Measurements from ENCODE around the gene MRRF. TPM values are rescaled to one million over a fixed set of nuclear protein-coding genes. Genes with fewer than 3 reads are reported as not detected.
A peak's percentile ranks its signal among the peaks of the same experiment; 100 is the strongest.

The MRRF gene
- total and polyA plus RNA-seq, 2 of the 4 experiments (the other 2 are of a cell fraction), result 32.1 to 38.0 TPM

DNA sequence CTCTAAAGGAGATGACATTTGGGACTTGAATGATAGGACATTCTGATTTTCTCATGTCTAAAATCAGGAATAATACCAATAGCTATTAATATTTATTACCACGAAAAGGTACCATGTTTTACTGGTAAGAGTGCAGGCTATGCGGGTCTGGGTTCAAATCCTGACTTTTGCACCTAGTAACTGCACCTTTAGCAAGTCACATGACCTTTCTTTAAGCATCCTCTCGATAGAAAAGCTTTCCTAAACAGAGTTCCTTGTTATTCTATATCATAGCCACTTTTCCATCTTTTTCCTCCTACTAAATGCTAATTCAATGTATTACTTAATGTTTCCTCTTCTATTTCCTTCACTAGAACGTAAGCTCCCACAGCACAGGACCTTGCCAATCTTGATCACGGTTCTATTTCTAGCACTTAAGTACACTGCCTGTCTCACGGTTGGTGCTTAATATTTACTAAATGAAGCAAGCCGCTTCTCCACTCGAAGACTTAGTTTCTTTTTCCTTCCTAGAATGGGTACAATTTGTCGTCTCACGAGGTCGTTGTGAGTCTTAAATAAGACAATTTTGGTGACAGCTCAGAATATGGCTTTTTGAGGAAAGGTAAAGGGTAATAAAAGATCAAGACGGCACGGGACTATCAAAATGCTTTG lies 858 bp upstream of the MRRF start:
- DNase-seq, result peak; percentile 13
- Histone ChIP-seq H3K4me3 (ENCODE audit: insufficient read depth, low read depth, low read length) (peak overlapping the region; percentile 72), H3K14ac (replicated peaks; ENCODE audit: low read depth, low read length) (peak overlapping the region; percentile 98), H2BK5ac (ENCODE audit: low read depth, low read length, poor library complexity, severe bottlenecking) (peak overlapping the region; percentile 98), H2BK15ac (ENCODE audit: low read depth, low read length) (peak overlapping the region; percentile 62; the same call in 1 of the 3 replicates), H3K23ac (ENCODE audit: low read depth, low read length) (peak overlapping the region; percentile 96), H3K79me1 (ENCODE audit: low read depth in 1 of 2, low read length in 2 of 2) (peaks cover 48 to 69% of the 10 kb centered on the region in 2 experiments), H3K9me3 (ENCODE audit: control insufficient read depth, insufficient read depth, low read length) (no peaks in the 10 kb centered on the region), H3K9ac (ENCODE audit: low read depth, low read length) (peak overlapping the region; percentile 97), H3K27ac (ENCODE audit: insufficient read depth, low read length) (peak overlapping the region; percentile 99), H3K56ac (ENCODE audit: extremely low read depth, insufficient read depth, low read length) (peak overlapping the region; percentile 98), H3K9me1 (ENCODE audit: insufficient read depth, low read length) (0 out of 2 replicates have a peak, but pooled peaks cover 9% of the 10 kb centered on the region), H2AFZ (replicated peaks; ENCODE audit: low read length, poor library complexity) (peak overlapping the region; percentile 100), H2BK120ac (ENCODE audit: low read depth, low read length) (peak overlapping the region; percentile 35), H3K4ac (ENCODE audit: low read depth, low read length) (peak overlapping the region; percentile 98; the same call in 1 of the 2 replicates), H2AK5ac (ENCODE audit: low read depth, low read length) (peak overlapping the region; percentile 10; the same call in 1 of the 2 replicates), H2BK20ac (ENCODE audit: low read depth, low read length) (no peak overlapping the region), H3K4me1 (ENCODE audit: control insufficient read depth, insufficient read depth, low read length) (no peaks in the 10 kb centered on the region; the same call in 1 of the 2 replicates), H4K8ac (ENCODE audit: low read depth in 2 of 2, low read length in 2 of 2) (peak overlapping the region; percentile 82 to 97), H3K18ac (ENCODE audit: low read depth, low read length) (peak overlapping the region; percentile 77), H3K27me3 (ENCODE audit: control insufficient read depth, insufficient read depth, low read length) (no peaks in the 10 kb centered on the region), H4K91ac (ENCODE audit: insufficient read depth, low read depth, low read length) (peak overlapping the region; percentile 93; the same call in 1 of the 2 replicates), H2AK9ac (replicated peaks; ENCODE audit: low read depth, low read length, poor library complexity) (peak overlapping the region; percentile 97), H4K5ac (ENCODE audit: low read depth, low read length) (peak overlapping the region; percentile 89), H3K36me3 (ENCODE audit: control insufficient read depth, insufficient read depth, low read length) (peaks cover 10% of the 10 kb centered on the region), H3K4me2 (ENCODE audit: low read depth, low read length) (peak overlapping the region; percentile 86), H4K20me1 (ENCODE audit: insufficient read depth, low read length) (no peaks in the 10 kb centered on the region; the same call in 1 of the 2 replicates)
- no TSS peak for BruUV-seq (replicated peaks)
- intact Hi-C loops (cut with micrococcal nuclease) (loop anchor here (1.0 to 5.0 kb wide), 3 partner anchors 53 to 188 kb away; no protein-coding TSS in a partner anchor), in situ Hi-C loops (cut with MboI; ENCODE audit: low sequenced_read_pairs) (no loop called here), dilution Hi-C loops (cut with HindIII; ENCODE audit: low sequenced_read_pairs, unreplicated experiment) (no loop called here)
- ChIA-PET POLR2A (ENCODE audit: unreplicated experiment) (interaction anchor here (0.6 kb wide), 1 partner anchor 52 kb away, joined by 4 read pairs; no protein-coding TSS in a partner anchor), CTCF (interaction anchor here (0.8 to 1.5 kb wide), 2 partner anchors 57 to 86 kb away, joined by 3 to 6 read pairs; no protein-coding TSS in a partner anchor)
- ATAC-seq (ENCODE audit: low read depth), result no peak
- 46% methylated on average over 3 of the region's 13 CpGs; no CpG with 5 or more reads in 1 of the 2 experiments for WGBS, 2 experiments (ENCODE audit: extremely low coverage in 2 of 2, insufficient read length in 1 of 2)
- TF ChIP-seq NFE2L2 (IDR thresholded peaks at IDR 0.05; ENCODE audit: low read depth, low read length) (no peak), MXI1 (IDR thresholded peaks at IDR 0.05; ENCODE audit: borderline replicate concordance, low read depth, low read length) (no peak), CTCF (conservative IDR thresholded peaks at IDR 0.05; ENCODE audit: low read depth, low read length) (no peak), POLR2A (IDR thresholded peaks at IDR 0.05; ENCODE audit: low read depth, low read length) (no peak), FOS (IDR thresholded peaks at IDR 0.05; ENCODE audit: low read depth, low read length) (no peak), CEBPB (IDR thresholded peaks at IDR 0.05; ENCODE audit: low read depth, low read length) (no peak), USF2 (IDR thresholded peaks at IDR 0.05; ENCODE audit: low read depth, low read length) (no peak), RFX5 (IDR thresholded peaks at IDR 0.05; ENCODE audit: low read depth, low read length) (no peak), RCOR1 (IDR thresholded peaks at IDR 0.05; ENCODE audit: insufficient replicate concordance, low read length) (no peak), RAD21 (IDR thresholded peaks at IDR 0.05; ENCODE audit: low read length) (no peak), MAFK (IDR thresholded peaks at IDR 0.05; ENCODE audit: low read depth, low read length) (no peak), CHD1 (IDR thresholded peaks at IDR 0.05; ENCODE audit: low read depth, low read length) (no peak), MAZ (IDR thresholded peaks at IDR 0.05; ENCODE audit: borderline replicate concordance, low read depth, low read length) (no peak)
- TF ChIP-seq, protein P1, sequence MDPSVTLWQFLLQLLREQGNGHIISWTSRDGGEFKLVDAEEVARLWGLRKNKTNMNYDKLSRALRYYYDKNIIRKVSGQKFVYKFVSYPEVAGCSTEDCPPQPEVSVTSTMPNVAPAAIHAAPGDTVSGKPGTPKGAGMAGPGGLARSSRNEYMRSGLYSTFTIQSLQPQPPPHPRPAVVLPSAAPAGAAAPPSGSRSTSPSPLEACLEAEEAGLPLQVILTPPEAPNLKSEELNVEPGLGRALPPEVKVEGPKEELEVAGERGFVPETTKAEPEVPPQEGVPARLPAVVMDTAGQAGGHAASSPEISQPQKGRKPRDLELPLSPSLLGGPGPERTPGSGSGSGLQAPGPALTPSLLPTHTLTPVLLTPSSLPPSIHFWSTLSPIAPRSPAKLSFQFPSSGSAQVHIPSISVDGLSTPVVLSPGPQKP (IDR thresholded peaks at IDR 0.05; ENCODE audit: borderline replicate concordance, low read depth, low read length), result no peak

Measured in IMR-90 (cell line).